K562 (cell line): Measurements from ENCODE around the gene NFE2. TPM values are rescaled to one million over a fixed set of nuclear protein-coding genes. Genes with fewer than 3 reads are reported as not detected.

Source experiments
- CCAR2 ChIP-seq: fragments of 200-400 bp; formaldehyde crosslinking; IDR thresholded peaks from 2 replicates; pipeline ENCODE4 v1.6.1; 2017; ENCODE audit warnings: mild to moderate bottlenecking, low read depth, low read length
- CREM ChIP-seq: IDR thresholded peaks from 2 replicates; pipeline ENCODE4 v1.6.1; 2014; ENCODE audit warnings: antibody characterized with exemption, low read depth
- FOXK1 ChIP-seq: sonication (generic); formaldehyde crosslinking; IDR thresholded peaks from 2 replicates; pipeline ENCODE4 v1.8.0; 2022; ENCODE audit warnings: missing genetic modification reagents, mild to moderate bottlenecking, borderline replicate concordance
- KAT2B ChIP-seq: IDR thresholded peaks from one replicate; pipeline ENCODE4 v1.6.1; 2012; ENCODE audit warnings: low read depth, mild to moderate bottlenecking, control low read depth, inconsistent platforms, low read length, moderate library complexity
- MEIS2 ChIP-seq: fragments of 450-650 bp; IDR thresholded peaks from 2 replicates; pipeline ENCODE4 v1.6.1; 2014; ENCODE audit warnings: mild to moderate bottlenecking; ENCODE audit not compliant: partially characterized antibody
- NCOA4 ChIP-seq: fragments of 450-650 bp; IDR thresholded peaks from 2 replicates; pipeline ENCODE4 v1.6.1; 2018; ENCODE audit warnings: mild to moderate bottlenecking; ENCODE audit not compliant: partially characterized antibody
- NR2C1 ChIP-seq, 2 experiments: fragments of 450-650 bp; IDR thresholded peaks; 2 replicates each; pipeline ENCODE4 v1.6.1; 2017; ENCODE audit warnings: mild to moderate bottlenecking in 2 of 2, antibody characterized with exemption in 1 of 2, inconsistent platforms in 1 of 2, missing compliant biosample characterization in 1 of 2, missing genetic modification characterization in 1 of 2
- PHF21A ChIP-seq: fragments of 450-650 bp; IDR thresholded peaks from 2 replicates; pipeline ENCODE4 v1.6.1; 2017; ENCODE audit warnings: low read depth, borderline replicate concordance
- SMAD4 ChIP-seq: fragments of 250-450 bp; sonication (Bioruptor Pico); conservative IDR thresholded peaks from 2 replicates; pipeline ENCODE4 v1.8.0; 2021; ENCODE audit warnings: inconsistent platforms, mild to moderate bottlenecking, moderate library complexity
- TRIM24 ChIP-seq, 2 experiments: fragments of 450-650 bp; IDR thresholded peaks; 2 replicates each; pipeline ENCODE4 v1.6.1; 2016
- ZNF444 ChIP-seq: fragments of 250-450 bp; sonication (Bioruptor Pico); IDR thresholded peaks from 2 replicates; pipeline ENCODE4 v1.4.0; 2020; ENCODE audit warnings: mild to moderate bottlenecking, moderate library complexity
- polyA plus RNA-seq, 8 experiments: library from polyadenylated mRNA; depleted of rRNA in 4 of 8; stranded (reverse) in 5 of 8; unstranded in 3 of 8; fragments of >200 nt; fragmentation: Nextera tagmentation in 2 of 8; fragmentation: Illumina TruSeq in 1 of 8; extraction: Ambion mirVana in 2 of 8; extraction: Trizol in 1 of 8; gene quantifications; 2 replicates each; pipeline versions ENCODE4 v1.2.1 to v1.2.3, GENCODE V29; 2011 to 2014; ENCODE audit warnings: inconsistent platforms in 1 of 8, missing spikeins in 1 of 8
- total RNA-seq, 7 experiments: library from RNA; depleted of rRNA in 6 of 7; stranded (reverse); fragments of >200 nt in 6 of 7; fragmentation: Illumina TruSeq in 2 of 7; extraction: Trizol in 2 of 7; gene quantifications; 2 replicates each; pipeline versions ENCODE4 v1.2.1 to v1.2.3, GENCODE V29; 2011 to 2021; ENCODE audit warnings: low replicate concordance in 1 of 7
- TF ChIP-seq, protein P1 (sequence below): IDR thresholded peaks from 2 replicates; pipeline ENCODE4 v1.6.1; 2012; ENCODE audit warnings: low read depth, low read length, improper control_type of control experiment, borderline replicate concordance
- TF ChIP-seq, protein P2 (sequence below): sonication (generic); formaldehyde crosslinking; IDR thresholded peaks from 2 replicates; pipeline ENCODE4 v1.8.0; 2022; ENCODE audit warnings: mild to moderate bottlenecking, missing genetic modification reagents
- TF ChIP-seq, protein P3 (sequence below), 2 experiments: IDR thresholded peaks in 1 of 2; conservative IDR thresholded peaks in 1 of 2; 2 replicates each; pipeline ENCODE4 v1.6.1; 2016; ENCODE audit warnings: low read depth in 2 of 2, mild to moderate bottlenecking in 1 of 2, missing compliant biosample characterization in 1 of 2, missing genetic modification characterization in 1 of 2, moderate library complexity in 1 of 2
- TF ChIP-seq, protein P4 (sequence below), 3 experiments: fragments of 200-800 bp in 1 of 3; sonication (Bioruptor generic) in 1 of 3; sonication (generic) in 1 of 3; formaldehyde crosslinking in 1 of 3; IDR thresholded peaks; 2 replicates each; pipeline versions ENCODE4 v1.6.1 to v1.8.0; 2016 to 2022; ENCODE audit warnings: mild to moderate bottlenecking in 2 of 3, missing compliant biosample characterization in 2 of 3, missing genetic modification characterization in 2 of 3, missing genetic modification reagents in 1 of 3
- TF ChIP-seq, protein P5 (sequence below): fragments of 450-650 bp; IDR thresholded peaks from 2 replicates; pipeline ENCODE4 v1.6.1; 2016; ENCODE audit warnings: low read depth, mild to moderate bottlenecking, moderate library complexity

NFE2 gene
- total and polyA plus RNA-seq, 9 of the 15 experiments (the other 6 are each of a cell fraction or from before 2014, with no cell fraction given) = 12.3 to 282 (median 208) TPM

DNA sequence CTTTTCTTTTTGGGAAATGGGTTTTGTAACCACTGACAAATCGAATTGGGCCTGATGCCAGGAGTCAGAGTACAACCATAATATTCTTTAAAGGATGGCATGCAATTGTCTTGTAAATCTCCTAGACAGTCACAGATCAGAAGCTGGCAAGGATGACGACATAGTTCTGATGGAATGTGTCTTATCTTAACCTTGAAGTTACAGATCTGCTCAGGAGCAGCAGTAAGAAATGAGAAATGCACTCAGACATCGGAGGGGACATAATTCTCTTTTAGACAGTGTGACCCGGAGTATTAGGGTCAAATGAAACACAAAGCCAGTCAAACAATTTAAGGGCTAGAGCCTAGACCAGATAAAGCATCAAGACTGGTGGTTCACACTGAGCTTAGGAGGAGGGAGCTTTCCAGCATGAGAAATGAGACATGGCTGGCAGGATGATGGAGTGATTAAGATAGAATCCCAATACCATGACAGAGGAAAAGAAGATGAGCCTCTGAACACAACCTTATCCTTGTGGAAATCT lies 38.4 kb downstream of the NFE2 start (continued):
- TF ChIP-seq, protein P1, sequence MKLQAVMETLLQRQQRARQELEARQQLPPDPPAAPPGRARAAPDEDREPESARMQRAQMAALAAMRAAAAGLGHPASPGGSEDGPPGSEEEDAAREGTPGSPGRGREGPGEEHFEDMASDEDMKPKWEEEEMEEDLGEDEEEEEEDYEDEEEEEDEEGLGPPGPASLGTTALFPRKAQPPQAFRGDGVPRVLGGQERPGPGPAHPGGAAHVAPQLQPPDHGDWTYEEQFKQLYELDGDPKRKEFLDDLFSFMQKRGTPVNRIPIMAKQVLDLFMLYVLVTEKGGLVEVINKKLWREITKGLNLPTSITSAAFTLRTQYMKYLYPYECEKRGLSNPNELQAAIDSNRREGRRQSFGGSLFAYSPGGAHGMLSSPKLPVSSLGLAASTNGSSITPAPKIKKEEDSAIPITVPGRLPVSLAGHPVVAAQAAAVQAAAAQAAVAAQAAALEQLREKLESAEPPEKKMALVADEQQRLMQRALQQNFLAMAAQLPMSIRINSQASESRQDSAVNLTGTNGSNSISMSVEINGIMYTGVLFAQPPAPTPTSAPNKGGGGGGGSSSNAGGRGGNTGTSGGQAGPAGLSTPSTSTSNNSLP = peak; percentile 41; the same call in 1 of the 2 replicates
- TF ChIP-seq SMAD4 (CRISPR knock-in tag) (peak; percentile 91), NR2C1 (IDR thresholded peaks at IDR 0.05) (peak; percentile 68; the same call in 1 of the 2 replicates), NR2C1 (tag; IDR thresholded peaks at IDR 0.05) (peak; percentile 84), ZNF444 (CRISPR knock-in tag) (no peak), PHF21A (no peak), CCAR2 (no peak), FOXK1 (CRISPR knock-in tag) (no peak), CREM (peak; percentile 82), MEIS2 (peak; percentile 98), TRIM24 (IDR thresholded peaks at IDR 0.05) (0 out of 4 replicates have a peak, but pooled peaks of 1 of the 2 experiments have one; percentile 31), KAT2B (no peak), NCOA4 (no peak)
- TF ChIP-seq, protein P2, sequence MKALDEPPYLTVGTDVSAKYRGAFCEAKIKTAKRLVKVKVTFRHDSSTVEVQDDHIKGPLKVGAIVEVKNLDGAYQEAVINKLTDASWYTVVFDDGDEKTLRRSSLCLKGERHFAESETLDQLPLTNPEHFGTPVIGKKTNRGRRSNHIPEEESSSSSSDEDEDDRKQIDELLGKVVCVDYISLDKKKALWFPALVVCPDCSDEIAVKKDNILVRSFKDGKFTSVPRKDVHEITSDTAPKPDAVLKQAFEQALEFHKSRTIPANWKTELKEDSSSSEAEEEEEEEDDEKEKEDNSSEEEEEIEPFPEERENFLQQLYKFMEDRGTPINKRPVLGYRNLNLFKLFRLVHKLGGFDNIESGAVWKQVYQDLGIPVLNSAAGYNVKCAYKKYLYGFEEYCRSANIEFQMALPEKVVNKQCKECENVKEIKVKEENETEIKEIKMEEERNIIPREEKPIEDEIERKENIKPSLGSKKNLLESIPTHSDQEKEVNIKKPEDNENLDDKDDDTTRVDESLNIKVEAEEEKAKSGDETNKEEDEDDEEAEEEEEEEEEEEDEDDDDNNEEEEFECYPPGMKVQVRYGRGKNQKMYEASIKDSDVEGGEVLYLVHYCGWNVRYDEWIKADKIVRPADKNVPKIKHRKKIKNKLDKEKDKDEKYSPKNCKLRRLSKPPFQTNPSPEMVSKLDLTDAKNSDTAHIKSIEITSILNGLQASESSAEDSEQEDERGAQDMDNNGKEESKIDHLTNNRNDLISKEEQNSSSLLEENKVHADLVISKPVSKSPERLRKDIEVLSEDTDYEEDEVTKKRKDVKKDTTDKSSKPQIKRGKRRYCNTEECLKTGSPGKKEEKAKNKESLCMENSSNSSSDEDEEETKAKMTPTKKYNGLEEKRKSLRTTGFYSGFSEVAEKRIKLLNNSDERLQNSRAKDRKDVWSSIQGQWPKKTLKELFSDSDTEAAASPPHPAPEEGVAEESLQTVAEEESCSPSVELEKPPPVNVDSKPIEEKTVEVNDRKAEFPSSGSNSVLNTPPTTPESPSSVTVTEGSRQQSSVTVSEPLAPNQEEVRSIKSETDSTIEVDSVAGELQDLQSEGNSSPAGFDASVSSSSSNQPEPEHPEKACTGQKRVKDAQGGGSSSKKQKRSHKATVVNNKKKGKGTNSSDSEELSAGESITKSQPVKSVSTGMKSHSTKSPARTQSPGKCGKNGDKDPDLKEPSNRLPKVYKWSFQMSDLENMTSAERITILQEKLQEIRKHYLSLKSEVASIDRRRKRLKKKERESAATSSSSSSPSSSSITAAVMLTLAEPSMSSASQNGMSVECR = no peak
- TF ChIP-seq, protein P3, sequence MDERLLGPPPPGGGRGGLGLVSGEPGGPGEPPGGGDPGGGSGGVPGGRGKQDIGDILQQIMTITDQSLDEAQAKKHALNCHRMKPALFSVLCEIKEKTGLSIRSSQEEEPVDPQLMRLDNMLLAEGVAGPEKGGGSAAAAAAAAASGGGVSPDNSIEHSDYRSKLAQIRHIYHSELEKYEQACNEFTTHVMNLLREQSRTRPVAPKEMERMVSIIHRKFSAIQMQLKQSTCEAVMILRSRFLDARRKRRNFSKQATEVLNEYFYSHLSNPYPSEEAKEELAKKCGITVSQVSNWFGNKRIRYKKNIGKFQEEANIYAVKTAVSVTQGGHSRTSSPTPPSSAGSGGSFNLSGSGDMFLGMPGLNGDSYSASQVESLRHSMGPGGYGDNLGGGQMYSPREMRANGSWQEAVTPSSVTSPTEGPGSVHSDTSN (CRISPR knock-in tag; IDR thresholded peaks at IDR 0.05; ENCODE audit: low read depth) = no peak
- TF ChIP-seq, protein P3 (tag; conservative IDR thresholded peaks at IDR 0.05; ENCODE audit: low read depth) = peak; percentile 97
- TF ChIP-seq, protein P4, sequence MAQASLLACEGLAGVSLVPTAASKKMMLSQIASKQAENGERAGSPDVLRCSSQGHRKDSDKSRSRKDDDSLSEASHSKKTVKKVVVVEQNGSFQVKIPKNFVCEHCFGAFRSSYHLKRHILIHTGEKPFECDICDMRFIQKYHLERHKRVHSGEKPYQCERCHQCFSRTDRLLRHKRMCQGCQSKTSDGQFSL (CRISPR knock-in tag; IDR thresholded peaks at IDR 0.05) = no peak
- TF ChIP-seq, protein P4 (tag; IDR thresholded peaks at IDR 0.05) = no peak
- TF ChIP-seq, protein P5, sequence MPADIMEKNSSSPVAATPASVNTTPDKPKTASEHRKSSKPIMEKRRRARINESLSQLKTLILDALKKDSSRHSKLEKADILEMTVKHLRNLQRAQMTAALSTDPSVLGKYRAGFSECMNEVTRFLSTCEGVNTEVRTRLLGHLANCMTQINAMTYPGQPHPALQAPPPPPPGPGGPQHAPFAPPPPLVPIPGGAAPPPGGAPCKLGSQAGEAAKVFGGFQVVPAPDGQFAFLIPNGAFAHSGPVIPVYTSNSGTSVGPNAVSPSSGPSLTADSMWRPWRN = 0 out of 2 replicates have a peak, but pooled peaks have one; percentile 34
